K562 (cell line): ENCODE results near the gene CYCS. TPM values are rescaled to one million over a fixed set of nuclear protein-coding genes. Genes with fewer than 3 reads are reported as not detected.
A peak's percentile ranks its signal among the peaks of the same experiment; 100 is the strongest.

Source experiments
- ATAC-seq: fragments of 200-7000 bp; cut with Tn5 transposase; 3 replicates; pipeline ENCODE4 v1.9.1; 2020; ENCODE audit warnings: moderate library complexity
- BruUV-seq: library from RNA; stranded (reverse); fragments of 400-500 nt; replicated peaks from 2 replicates; lab custom pipeline; 2021; lab: Mats Ljungman, UMichigan
- CTCF ChIA-PET: fragments of 300-600 bp; formaldehyde crosslinking; extraction: SDS; loops from one replicate; lab custom pipeline; 2021; ENCODE audit warnings: low intra/inter-chr PET ratio; lab: Yijun Ruan, JAX
- POLR2A ChIA-PET: fragments of 300-600, 350-650 bp; sonication (Branson Sonifier 250); formaldehyde crosslinking; extraction: SDS; loops from one replicate; lab custom pipeline; 2021; ENCODE audit warnings: antibody characterized with exemption, inconsistent platforms; lab: Yijun Ruan, JAX
- DNase-seq, 4 experiments: peaks; one replicate each; pipeline versions ENCODE4 v3.0.0 to v3.0.0-alpha.2; 2011 to 2018; ENCODE audit warnings: low spot score in 3 of 4, mixed read lengths in 3 of 4; ENCODE audit errors: extremely low read depth in 1 of 4
- FAIRE-seq: peaks from 2 replicates; lab custom pipeline; 2011; peaks lifted over from hg19 to GRCh38; lab: Jason Lieb, UNC
- H2AFZ ChIP-seq: 2 replicates; pipeline ENCODE4 v1.6.0; 2011; ENCODE audit warnings: low read depth, low read length, control low read depth, inconsistent platforms
- H3K27ac ChIP-seq: fragments of 200-600 bp; 3 replicates; pipeline ENCODE4 v1.8.0; 2011; ENCODE audit warnings: low read depth, mild to moderate bottlenecking, control low read depth, inconsistent platforms, low read length, moderate library complexity, mixed read lengths; ENCODE audit errors: extremely low read depth
- H3K27me3 ChIP-seq, 2 experiments: fragments of 300-600 bp in 1 of 2; 2 replicates in 1 of 2; 3 replicates in 1 of 2; pipeline versions ENCODE4 v1.6.0 to v1.8.0; 2011; ENCODE audit warnings: inconsistent platforms in 2 of 2, low read length in 2 of 2, mild to moderate bottlenecking in 1 of 2, mixed read lengths in 1 of 2, moderate library complexity in 1 of 2; ENCODE audit not compliant: control insufficient read depth in 2 of 2, insufficient read depth in 2 of 2
- H3K36me3 ChIP-seq: fragments of 300-600 bp; 3 replicates; pipeline ENCODE4 v1.8.0; 2011; ENCODE audit warnings: mild to moderate bottlenecking, low read length, inconsistent platforms; ENCODE audit not compliant: control insufficient read depth, insufficient read depth
- H3K4me1 ChIP-seq, 2 experiments: fragments of 200-600 bp in 1 of 2; replicated peaks in 1 of 2; 2 replicates in 1 of 2; 3 replicates in 1 of 2; pipeline versions ENCODE4 v1.5.1 to v1.8.0; 2011; ENCODE audit warnings: inconsistent platforms in 2 of 2, low read length in 2 of 2, mild to moderate bottlenecking in 1 of 2, mixed read lengths in 1 of 2, moderate library complexity in 1 of 2; ENCODE audit not compliant: control insufficient read depth in 2 of 2, insufficient read depth in 2 of 2
- H3K4me2 ChIP-seq: 2 replicates; pipeline ENCODE4 v1.6.1; 2011; ENCODE audit warnings: low read length, control low read depth, inconsistent platforms, mixed read lengths; ENCODE audit not compliant: insufficient read depth
- H3K4me3 ChIP-seq: fragments of 200-600 bp; sonication (generic), shearing (Covaris generic); 2 replicates; pipeline ENCODE4 v1.5.1; 2016; ENCODE audit warnings: control low read depth, inconsistent platforms
- H3K79me2 ChIP-seq: fragments of 200-600 bp; 3 replicates; pipeline ENCODE4 v1.8.0; 2011; ENCODE audit warnings: low read length, inconsistent platforms; ENCODE audit not compliant: control insufficient read depth, insufficient read depth
- H3K9ac ChIP-seq, 2 experiments: 2 replicates each; pipeline versions ENCODE4 v1.6.0 to v1.6.1; 2011; ENCODE audit warnings: low read depth in 2 of 2, low read length in 2 of 2, control low read depth in 1 of 2, inconsistent platforms in 1 of 2, mild to moderate bottlenecking in 1 of 2, mixed read lengths in 1 of 2; ENCODE audit not compliant: insufficient read depth in 1 of 2
- H3K9me1 ChIP-seq: one replicate; pipeline ENCODE4 v1.6.0; 2011; ENCODE audit warnings: inconsistent platforms, mild to moderate bottlenecking, low read length, moderate library complexity; ENCODE audit not compliant: control insufficient read depth, insufficient read depth
- H3K9me3 ChIP-seq: replicated peaks from 2 replicates; pipeline ENCODE4 v1.5.1; 2011; ENCODE audit warnings: low read depth, low read length, inconsistent platforms; ENCODE audit not compliant: control insufficient read depth, insufficient read depth
- H4K20me1 ChIP-seq: replicated peaks from 2 replicates; pipeline ENCODE4 v1.6.1; 2011; ENCODE audit warnings: low read length, inconsistent platforms, mixed read lengths; ENCODE audit not compliant: control insufficient read depth, insufficient read depth
- ASH1L ChIP-seq: fragments of 450-650 bp; IDR thresholded peaks from 2 replicates; pipeline ENCODE4 v1.6.1; 2018; ENCODE audit warnings: borderline replicate concordance, mild to moderate bottlenecking, low read depth; ENCODE audit not compliant: partially characterized antibody
- COPS2 ChIP-seq: fragments of 450-650 bp; conservative IDR thresholded peaks from 2 replicates; pipeline ENCODE4 v1.6.1; 2016; ENCODE audit warnings: mild to moderate bottlenecking, moderate library complexity
- DPF2 ChIP-seq: fragments of 450-650 bp; IDR thresholded peaks from 2 replicates; pipeline ENCODE4 v1.6.1; 2016
- EHMT2 ChIP-seq: fragments of 450-650 bp; IDR thresholded peaks from 2 replicates; pipeline ENCODE4 v1.6.1; 2018; ENCODE audit warnings: antibody characterized with exemption
- HCFC1 ChIP-seq: IDR thresholded peaks from 2 replicates; pipeline ENCODE4 v1.6.1; 2012; ENCODE audit warnings: low read depth, low read length, improper control_type of control experiment
- MAFG ChIP-seq: fragments of 450-650 bp; conservative IDR thresholded peaks from 2 replicates; pipeline ENCODE4 v1.6.1; 2016; ENCODE audit warnings: missing genetic modification characterization, missing compliant biosample characterization
- MYNN ChIP-seq, 2 experiments: sonication (generic); formaldehyde crosslinking in 1 of 2; IDR thresholded peaks; 2 replicates each; pipeline versions ENCODE4 v1.5.0 to v1.6.1; 2016 to 2020; ENCODE audit warnings: antibody characterized with exemption in 1 of 2, missing genetic modification reagents in 1 of 2
- NR1H2 ChIP-seq: sonication (generic); formaldehyde crosslinking; IDR thresholded peaks from 2 replicates; pipeline ENCODE4 v1.4.0; 2020; ENCODE audit warnings: mild to moderate bottlenecking, missing genetic modification reagents
- NR2C1 ChIP-seq, 2 experiments: fragments of 450-650 bp; IDR thresholded peaks; 2 replicates each; pipeline ENCODE4 v1.6.1; 2017; ENCODE audit warnings: mild to moderate bottlenecking in 2 of 2, antibody characterized with exemption in 1 of 2, inconsistent platforms in 1 of 2, missing compliant biosample characterization in 1 of 2, missing genetic modification characterization in 1 of 2
- PHF8 ChIP-seq: fragments of 200-600 bp; sonication (generic); IDR thresholded peaks from 2 replicates; pipeline ENCODE4 v1.6.1; 2012; ENCODE audit warnings: mixed run types, mild to moderate bottlenecking, inconsistent platforms, low read length, moderate library complexity, borderline replicate concordance
- POLR2AphosphoS2 ChIP-seq: IDR thresholded peaks from 2 replicates; pipeline ENCODE4 v1.6.1; 2012; ENCODE audit warnings: low read length, improper control_type of control experiment
- POLR3G ChIP-seq: IDR thresholded peaks from 2 replicates; pipeline ENCODE4 v1.6.1; 2011; ENCODE audit not compliant: insufficient read length, insufficient replicate concordance; ENCODE audit errors: extremely low read depth
- SUPT5H ChIP-seq: fragments of 450-650 bp; IDR thresholded peaks from 2 replicates; pipeline ENCODE4 v1.6.1; 2016
- TAF1 ChIP-seq: IDR thresholded peaks from 2 replicates; pipeline ENCODE4 v1.6.1; 2011; ENCODE audit warnings: mild to moderate bottlenecking, low read length, moderate library complexity; ENCODE audit not compliant: insufficient read depth, control insufficient read depth, severe bottlenecking; ENCODE audit errors: extremely low read depth
- TAF7 ChIP-seq: fragments of 450-650 bp; IDR thresholded peaks from 2 replicates; pipeline ENCODE4 v1.6.1; 2016; ENCODE audit warnings: missing genetic modification characterization, missing compliant biosample characterization
- U2AF1 ChIP-seq: fragments of 200-400 bp; formaldehyde crosslinking; optimal IDR thresholded peaks from 2 replicates; pipeline ENCODE3; 2017; ENCODE audit warnings: mild to moderate bottlenecking, low read depth, low read length, moderate library complexity
- ZEB2 ChIP-seq: fragments of 450-650 bp; IDR thresholded peaks from 2 replicates; pipeline ENCODE4 v1.6.1; 2016
- ZNF316 ChIP-seq: fragments of 450-650 bp; IDR thresholded peaks from 2 replicates; pipeline ENCODE4 v1.6.1; 2016
- ZNF445 ChIP-seq: fragments of 250-450 bp; sonication (Bioruptor Pico); IDR thresholded peaks from 2 replicates; pipeline ENCODE4 v1.4.0; 2020; ENCODE audit warnings: low read depth, mild to moderate bottlenecking, moderate library complexity
- WGBS: fragments of 100-300 bp; shearing (Covaris generic); methylation state at CpG from one replicate; pipeline ENCODE4 v1.1.6; 2016; ENCODE audit warnings: low coverage, mixed read lengths; ENCODE audit not compliant: insufficient coverage; ENCODE audit errors: missing lambda C conversion rate; 5-methylcytosine and 5-hydroxymethylcytosine counted together
- in situ Hi-C: fragments of 300-500 bp; cut with MboI; formaldehyde crosslinking; loops from 4 replicates; pipeline ENCODE4 v1.15.0; 2018; ENCODE audit warnings: inconsistent platforms, mixed read lengths
- intact Hi-C: fragments of 100-400 bp; cut with micrococcal nuclease; formaldehyde crosslinking; loops from 2 replicates; pipeline ENCODE4 v1.14.2; 2022
- polyA plus RNA-seq, 8 experiments: library from polyadenylated mRNA; depleted of rRNA in 4 of 8; stranded (reverse) in 5 of 8; unstranded in 3 of 8; fragments of >200 nt; fragmentation: Nextera tagmentation in 2 of 8; fragmentation: Illumina TruSeq in 1 of 8; extraction: Ambion mirVana in 2 of 8; extraction: Trizol in 1 of 8; gene quantifications; 2 replicates each; pipeline versions ENCODE4 v1.2.1 to v1.2.3, GENCODE V29; 2011 to 2014; ENCODE audit warnings: inconsistent platforms in 1 of 8, missing spikeins in 1 of 8
- total RNA-seq, 7 experiments: library from RNA; depleted of rRNA in 6 of 7; stranded (reverse); fragments of >200 nt in 6 of 7; fragmentation: Illumina TruSeq in 2 of 7; extraction: Trizol in 2 of 7; gene quantifications; 2 replicates each; pipeline versions ENCODE4 v1.2.1 to v1.2.3, GENCODE V29; 2011 to 2021; ENCODE audit warnings: low replicate concordance in 1 of 7
- TF ChIP-seq, protein P1 (sequence below): fragments of 250-450 bp; sonication (Bioruptor Pico); IDR thresholded peaks from 2 replicates; pipeline ENCODE4 v1.8.0; 2021; ENCODE audit warnings: moderate library complexity, mild to moderate bottlenecking, inconsistent platforms
- TF ChIP-seq, protein P2 (sequence below): fragments of 450-650 bp; IDR thresholded peaks from 2 replicates; pipeline ENCODE4 v1.6.1; 2016

Gene CYCS
- total and polyA plus RNA-seq, 9 of the 15 experiments (the other 6 are each of a cell fraction or from before 2014, with no cell fraction given) = 206 to 1,425 (median 438) TPM

DNA sequence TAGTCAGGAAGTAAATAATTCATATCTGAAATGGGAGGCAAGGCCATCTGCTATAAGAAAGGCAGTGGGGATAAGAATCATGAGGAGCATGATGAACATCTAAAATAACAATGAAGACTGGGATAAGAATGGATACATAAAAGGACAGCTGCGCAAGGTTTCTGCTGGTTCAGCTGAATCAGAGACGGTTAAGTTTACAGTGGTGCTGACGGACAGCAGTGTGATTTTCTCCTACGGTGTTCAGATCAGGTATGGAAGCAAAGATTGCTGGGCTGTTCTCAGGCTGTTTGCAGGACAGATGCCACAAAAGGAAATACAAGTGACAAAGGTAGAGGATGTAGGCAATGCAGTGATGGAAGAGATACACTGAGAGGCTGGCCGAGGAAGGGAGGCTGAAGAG, 8.4 kb downstream of the CYCS start:
- DNase-seq (peak in 2 of 4 experiments; percentile 12 to 13), ATAC-seq (peak; percentile 41), FAIRE-seq (no peak)
- peaks cover 0 to 2% of the 10 kb centered on the region in 2 experiments; a peak in 1 of 5 replicates for H3K4me1 ChIP-seq
- CTCF ChIA-PET = no interaction called here
- 30% methylated on average over 5 of the region's 5 CpGs for WGBS
- H3K27ac ChIP-seq = no peak overlapping the region
- intact Hi-C loops = no loop called here
- no peak overlapping the region for H2AFZ ChIP-seq
- H3K4me2 ChIP-seq = no peak overlapping the region
- H3K79me2 ChIP-seq = peaks cover 6% of the 10 kb centered on the region; the same call in 2 of the 3 replicates
- no TSS peak for BruUV-seq
- H3K9me3 ChIP-seq = no peaks in the 10 kb centered on the region
- POLR2A ChIA-PET = interaction anchor here (0.6 to 1.0 kb wide), 6 partner anchors 9 to 40 kb away, joined by 3 to 7 read pairs (median 4); partner anchors contain the start of gene CYCS
- H3K36me3 ChIP-seq = peaks cover 28% of the 10 kb centered on the region
- H3K9ac ChIP-seq = no peak overlapping the region
- peaks cover 21% of the 10 kb centered on the region for H4K20me1 ChIP-seq
- peaks cover 4% of the 10 kb centered on the region for H3K9me1 ChIP-seq
- no peak overlapping the region for H3K4me3 ChIP-seq
- in situ Hi-C loops = no loop called here
- H3K27me3 ChIP-seq = no peaks in the 10 kb centered on the region
- peak; percentile 70; the same call in 1 of the 2 replicates for TF ChIP-seq EHMT2
- TF ChIP-seq, protein P1, sequence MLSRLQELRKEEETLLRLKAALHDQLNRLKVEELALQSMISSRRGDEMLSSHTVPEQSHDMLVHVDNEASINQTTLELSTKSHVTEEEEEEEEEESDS (CRISPR knock-in tag) = no peak
- no peak for TF ChIP-seq TAF7 (tag)
- peak; percentile 83 for TF ChIP-seq ZNF316
- TF ChIP-seq POLR2AphosphoS2 = peak; percentile 0; the same call in 1 of the 2 replicates
- TF ChIP-seq ZEB2 = no peak
- peak; percentile 52 for TF ChIP-seq MAFG (tag)
- TF ChIP-seq POLR3G = no peak
- no peak for TF ChIP-seq ASH1L
- TF ChIP-seq ZNF445 (CRISPR knock-in tag) = no peak
- TF ChIP-seq, protein P2, sequence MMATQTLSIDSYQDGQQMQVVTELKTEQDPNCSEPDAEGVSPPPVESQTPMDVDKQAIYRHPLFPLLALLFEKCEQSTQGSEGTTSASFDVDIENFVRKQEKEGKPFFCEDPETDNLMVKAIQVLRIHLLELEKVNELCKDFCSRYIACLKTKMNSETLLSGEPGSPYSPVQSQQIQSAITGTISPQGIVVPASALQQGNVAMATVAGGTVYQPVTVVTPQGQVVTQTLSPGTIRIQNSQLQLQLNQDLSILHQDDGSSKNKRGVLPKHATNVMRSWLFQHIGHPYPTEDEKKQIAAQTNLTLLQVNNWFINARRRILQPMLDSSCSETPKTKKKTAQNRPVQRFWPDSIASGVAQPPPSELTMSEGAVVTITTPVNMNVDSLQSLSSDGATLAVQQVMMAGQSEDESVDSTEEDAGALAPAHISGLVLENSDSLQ = 0 out of 2 replicates have a peak, but pooled peaks have one; percentile 11
- TF ChIP-seq PHF8 = no peak
- no peak for TF ChIP-seq TAF1
- TF ChIP-seq HCFC1 = no peak
- no peak for TF ChIP-seq NR1H2 (CRISPR knock-in tag)
- peak; percentile 38 for TF ChIP-seq SUPT5H
- no peak for TF ChIP-seq MYNN (IDR thresholded peaks at IDR 0.05)
- TF ChIP-seq MYNN (CRISPR knock-in tag; IDR thresholded peaks at IDR 0.05) = no peak
- TF ChIP-seq COPS2 = no peak
- no peak for TF ChIP-seq U2AF1
- no peak for TF ChIP-seq NR2C1 (IDR thresholded peaks at IDR 0.05)
- no peak for TF ChIP-seq NR2C1 (tag; IDR thresholded peaks at IDR 0.05)
- no peak for TF ChIP-seq DPF2
